HL-60/S4 treated with phorbol 12-myristate 13-acetate at 8.2 ng/mL for 4 days and 3 days (cell line): ENCODE data around the gene TUG1.

Experiments
- in situ Hi-C: fragments of 300-500 bp; cut with MboI; formaldehyde crosslinking; loops from 2 replicates; pipeline ENCODE4 v1.15.0; 2022; ENCODE audit warnings: low sequenced_read_pairs

TUG1 gene

DNA sequence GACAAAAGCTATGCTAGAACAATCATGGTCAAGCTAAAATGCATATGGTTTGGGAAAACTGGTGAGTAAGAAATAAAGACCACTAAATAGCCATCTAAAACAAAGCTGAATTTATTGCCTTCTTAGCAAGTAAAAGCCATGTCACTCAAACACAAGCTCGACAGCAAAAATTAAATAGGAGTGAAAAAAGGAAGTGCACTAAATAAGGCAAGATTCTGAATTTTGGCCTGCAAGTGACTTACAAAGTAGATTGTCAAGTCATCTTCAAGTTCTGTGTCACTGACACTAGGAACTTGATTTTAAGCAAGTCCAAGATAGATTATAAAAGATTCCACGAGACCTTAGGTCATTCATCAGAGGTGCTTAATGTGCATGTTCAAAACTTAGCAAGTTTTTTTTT, 27.4 kb downstream of the TUG1 start:
- in situ Hi-C loops = no loop called here

DNA sequence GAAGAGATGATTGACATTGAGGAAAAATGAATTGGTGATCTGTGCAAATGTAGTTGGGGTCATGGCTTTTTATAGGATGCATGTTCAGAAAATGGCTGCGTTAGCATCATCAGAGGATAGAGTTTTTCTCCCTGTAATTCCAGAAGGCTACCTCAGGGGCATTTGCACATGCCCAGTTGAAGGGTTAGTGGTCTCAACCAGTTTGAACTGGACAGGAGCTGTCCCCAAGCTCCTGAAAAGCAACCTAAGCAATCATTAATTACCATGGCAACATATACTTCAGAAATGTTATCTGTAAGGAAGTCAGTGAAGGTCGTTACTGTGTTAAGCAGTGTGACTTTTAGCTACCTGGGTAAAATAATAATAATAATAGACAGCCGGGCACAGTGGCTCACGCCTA, 29.3 kb downstream of the TUG1 start:
- in situ Hi-C loops = no loop called here

DNA sequence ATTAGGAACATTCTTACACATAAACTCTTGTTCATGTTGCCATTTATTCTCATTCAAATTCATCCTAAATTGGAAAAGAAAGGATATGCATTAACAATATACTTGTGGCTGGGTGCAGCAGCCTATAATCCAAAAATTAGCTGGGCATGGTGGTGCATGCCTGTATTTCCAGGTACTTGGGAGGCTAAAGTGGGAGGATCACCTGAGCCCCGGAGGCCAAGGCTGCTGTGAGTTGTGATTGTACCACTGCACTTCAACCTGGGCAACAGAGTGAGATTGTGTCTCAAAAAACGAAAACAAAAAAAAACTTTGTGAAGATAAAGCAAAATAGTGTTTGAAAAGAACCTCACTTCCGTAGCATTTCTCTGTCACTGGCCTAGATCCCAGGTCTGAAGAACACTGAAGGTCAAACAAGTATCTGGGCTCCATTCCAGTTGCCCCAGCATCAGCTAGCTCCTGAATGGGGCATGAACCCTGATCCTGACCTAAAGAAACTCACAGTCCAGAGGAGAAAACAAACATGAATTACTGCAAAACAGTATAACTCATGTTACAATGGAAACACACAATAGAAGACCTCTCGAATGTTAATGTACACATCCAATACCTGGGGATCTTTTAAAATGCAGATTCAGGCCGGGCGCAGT, 32.2 kb downstream of the TUG1 start:
- in situ Hi-C loops = no loop called here

DNA sequence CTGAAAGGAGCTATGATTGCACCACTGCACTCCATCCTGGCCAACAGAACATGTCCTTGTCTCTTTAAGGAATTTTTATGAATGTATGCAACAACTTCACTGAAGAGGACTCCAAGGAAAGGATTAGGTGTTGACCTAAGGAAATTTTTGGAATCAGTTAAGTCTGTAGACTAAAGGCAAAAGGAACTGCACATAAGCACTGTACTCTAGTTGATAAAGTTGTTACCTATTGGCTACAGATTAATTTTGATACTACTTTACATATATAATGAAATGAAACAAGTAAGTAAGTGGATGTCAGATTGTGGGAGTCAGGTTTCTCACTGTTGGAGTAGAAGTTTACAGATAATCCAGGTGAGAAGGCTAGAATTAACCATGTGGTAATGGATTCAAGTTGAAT, 36.5 kb downstream of the TUG1 start:
- in situ Hi-C loops = no loop called here

DNA sequence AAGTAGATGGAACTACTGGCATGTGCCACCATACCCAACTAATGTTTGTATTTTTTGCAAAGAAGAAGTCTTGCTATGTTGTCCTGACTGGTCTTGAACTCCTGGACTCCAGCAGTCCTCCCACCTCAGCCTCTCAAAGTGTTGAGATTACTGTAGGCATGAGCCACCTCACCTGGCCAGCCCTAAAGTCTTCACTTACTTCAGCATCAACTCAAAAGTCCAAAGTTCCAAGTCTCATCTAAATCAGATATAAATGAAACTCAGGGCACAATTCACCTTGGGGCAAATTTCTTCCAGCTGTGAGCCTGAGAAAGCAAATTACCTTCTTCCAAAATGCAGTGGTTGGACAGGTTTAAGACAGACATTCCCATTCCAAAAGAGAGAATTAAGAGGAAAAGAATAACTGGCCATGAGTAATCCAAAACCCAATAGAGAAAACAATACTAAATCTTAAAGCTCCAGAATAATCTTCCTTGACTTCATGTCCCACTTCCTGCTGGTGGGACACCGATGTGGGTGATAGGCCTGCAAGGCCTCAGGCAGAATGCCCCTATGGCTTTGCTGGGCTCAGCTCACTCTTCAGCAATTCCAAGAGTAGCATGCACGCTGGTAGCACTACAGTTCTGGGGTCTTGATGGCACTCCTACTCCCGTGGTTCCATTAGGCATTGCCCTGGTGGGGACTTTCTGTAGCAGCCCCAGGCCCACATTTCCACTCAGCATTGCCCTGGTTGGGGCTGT, 50.3 kb downstream of the TUG1 start:
- in situ Hi-C loops = no loop called here

DNA sequence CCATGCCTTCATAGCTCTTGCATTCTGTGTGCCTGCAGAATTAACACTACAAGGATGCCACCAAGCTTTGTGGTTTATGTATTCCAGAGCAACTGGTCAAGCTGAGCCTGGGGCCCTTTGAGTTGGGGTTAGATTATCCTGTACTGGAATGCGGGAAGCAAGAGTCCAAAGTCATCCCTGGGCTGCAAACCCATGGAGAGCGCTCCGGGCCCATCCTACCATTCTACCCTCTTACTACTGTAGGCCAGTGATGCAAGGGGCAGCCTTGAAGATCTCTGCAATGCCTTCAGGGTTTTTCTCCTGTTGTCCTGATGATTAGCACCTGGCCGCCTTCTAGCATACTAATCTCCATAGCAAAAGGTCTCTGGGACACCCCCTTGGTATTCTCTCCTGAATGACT, 51.3 kb downstream of the TUG1 start:
- in situ Hi-C loops = no loop called here

DNA sequence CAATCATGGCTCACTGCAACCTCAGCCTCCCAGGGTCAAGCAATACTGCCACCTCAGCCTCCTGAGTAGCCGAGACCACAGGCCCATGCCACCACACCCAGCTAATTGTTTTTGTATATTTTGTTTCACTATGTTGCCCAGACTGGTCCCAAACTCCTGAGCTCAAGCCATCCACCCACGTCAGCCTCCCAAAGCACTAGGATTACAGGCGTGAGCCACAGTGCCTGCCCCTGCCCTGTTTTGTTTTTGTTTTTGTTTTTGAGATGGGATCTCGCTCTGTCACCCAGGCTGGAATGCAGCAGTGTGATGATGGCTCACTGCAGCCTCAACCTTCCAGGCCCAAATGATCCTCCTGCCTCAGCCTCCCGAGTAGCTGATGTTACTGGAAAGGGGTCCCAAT, 53.5 kb downstream of the TUG1 start:
- in situ Hi-C loops = no loop called here
